ENCODE measurements around the gene RSPRY1.

RSPRY1 gene

DNA sequence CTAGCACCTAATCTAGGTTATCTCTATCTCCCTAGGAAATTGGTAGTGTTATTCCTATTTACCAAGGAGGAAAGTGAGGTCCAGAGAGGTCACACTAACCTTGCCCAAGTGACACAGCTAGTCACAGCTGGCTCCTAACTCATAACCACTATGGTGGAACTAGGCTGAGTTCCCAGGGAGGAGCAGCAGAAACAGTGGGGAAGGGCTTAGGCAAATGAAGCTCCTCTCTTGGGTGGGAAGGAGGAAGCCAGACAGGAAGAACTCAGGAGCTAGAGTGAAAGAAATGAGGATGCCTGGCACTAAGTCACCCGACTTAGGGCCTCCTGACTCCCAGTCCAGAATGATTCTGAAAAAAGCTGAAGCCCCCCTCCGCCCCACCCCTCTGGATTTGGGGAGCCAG lies 34.8 kb upstream of the RSPRY1 start:
- peaks cover 18% of the 10 kb centered on the region for H3K36me3 ChIP-seq (ENCODE audit: control insufficient read depth, insufficient read depth, low read length)
- TF ChIP-seq, protein P1, sequence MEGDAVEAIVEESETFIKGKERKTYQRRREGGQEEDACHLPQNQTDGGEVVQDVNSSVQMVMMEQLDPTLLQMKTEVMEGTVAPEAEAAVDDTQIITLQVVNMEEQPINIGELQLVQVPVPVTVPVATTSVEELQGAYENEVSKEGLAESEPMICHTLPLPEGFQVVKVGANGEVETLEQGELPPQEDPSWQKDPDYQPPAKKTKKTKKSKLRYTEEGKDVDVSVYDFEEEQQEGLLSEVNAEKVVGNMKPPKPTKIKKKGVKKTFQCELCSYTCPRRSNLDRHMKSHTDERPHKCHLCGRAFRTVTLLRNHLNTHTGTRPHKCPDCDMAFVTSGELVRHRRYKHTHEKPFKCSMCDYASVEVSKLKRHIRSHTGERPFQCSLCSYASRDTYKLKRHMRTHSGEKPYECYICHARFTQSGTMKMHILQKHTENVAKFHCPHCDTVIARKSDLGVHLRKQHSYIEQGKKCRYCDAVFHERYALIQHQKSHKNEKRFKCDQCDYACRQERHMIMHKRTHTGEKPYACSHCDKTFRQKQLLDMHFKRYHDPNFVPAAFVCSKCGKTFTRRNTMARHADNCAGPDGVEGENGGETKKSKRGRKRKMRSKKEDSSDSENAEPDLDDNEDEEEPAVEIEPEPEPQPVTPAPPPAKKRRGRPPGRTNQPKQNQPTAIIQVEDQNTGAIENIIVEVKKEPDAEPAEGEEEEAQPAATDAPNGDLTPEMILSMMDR (IDR thresholded peaks at IDR 0.05; ENCODE audit: insufficient read depth, low read length, poor library complexity, severe bottlenecking): no peak
- no peaks in the 10 kb centered on the region for H3K27me3 ChIP-seq (replicated peaks; ENCODE audit: control insufficient read depth, insufficient read depth, low read length)
- no peak overlapping the region for H3K4me3 ChIP-seq (replicated peaks; ENCODE audit: low read depth, low read length)
- no peak for DNase-seq (ENCODE audit: extremely low read depth, insufficient read length)

GRCh38 chr16:57152096-57153093 lies 33.7 kb upstream of the RSPRY1 start:
- Histone ChIP-seq H3K4me3 (replicated peaks; ENCODE audit: low read depth, low read length) (no peak overlapping the region), H3K27me3 (replicated peaks; ENCODE audit: control insufficient read depth, insufficient read depth, low read length) (no peaks in the 10 kb centered on the region), H3K36me3 (ENCODE audit: control insufficient read depth, insufficient read depth, low read length) (peaks cover 18% of the 10 kb centered on the region)
- TF ChIP-seq, protein P1 (IDR thresholded peaks at IDR 0.05; ENCODE audit: insufficient read depth, low read length, poor library complexity, severe bottlenecking): no peak
- no peak for DNase-seq (ENCODE audit: extremely low read depth, insufficient read length)

GRCh38 chr16:57153841-57154240 lies 32.3 kb upstream of the RSPRY1 start:
- TF ChIP-seq, protein P1 (IDR thresholded peaks at IDR 0.05; ENCODE audit: insufficient read depth, low read length, poor library complexity, severe bottlenecking): no peak
- Histone ChIP-seq H3K27me3 (replicated peaks; ENCODE audit: control insufficient read depth, insufficient read depth, low read length) (no peaks in the 10 kb centered on the region), H3K4me3 (replicated peaks; ENCODE audit: low read depth, low read length) (no peak overlapping the region), H3K36me3 (ENCODE audit: control insufficient read depth, insufficient read depth, low read length) (peaks cover 18% of the 10 kb centered on the region)
- no peak for DNase-seq (ENCODE audit: extremely low read depth, insufficient read length)

- peaks cover 22% of the 10 kb centered on the region for H3K36me3 ChIP-seq (ENCODE audit: control insufficient read depth, insufficient read depth, low read length)
- no peaks in the 10 kb centered on the region for H3K27me3 ChIP-seq (replicated peaks; ENCODE audit: control insufficient read depth, insufficient read depth, low read length)
- no peak for DNase-seq (ENCODE audit: extremely low read depth, insufficient read length)
- TF ChIP-seq, protein P1 (IDR thresholded peaks at IDR 0.05; ENCODE audit: insufficient read depth, low read length, poor library complexity, severe bottlenecking): no peak
- H3K4me3 ChIP-seq (replicated peaks; ENCODE audit: low read depth, low read length): no peak overlapping the region
Observed at GRCh38 chr16:57155702-57156350, 30.3 kb upstream of the RSPRY1 start.

DNA sequence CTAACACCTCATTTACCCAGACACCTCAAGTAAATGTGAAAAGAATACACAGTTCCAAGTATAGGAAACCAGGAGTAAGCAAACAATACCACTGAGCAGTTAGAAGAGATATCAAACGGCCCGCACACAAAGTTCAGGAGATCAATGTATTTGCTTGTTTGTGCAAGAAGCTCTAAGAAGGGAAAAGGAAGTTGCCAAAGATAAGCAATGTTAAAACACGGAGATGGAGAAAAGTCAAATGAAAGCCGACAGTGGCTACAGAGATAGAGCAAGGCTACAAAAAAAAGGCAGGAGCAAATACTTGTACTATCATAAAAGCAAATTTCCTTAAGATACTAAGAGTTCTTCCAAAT lies 29.8 kb upstream of the RSPRY1 start:
- no peak overlapping the region for H3K4me3 ChIP-seq (replicated peaks; ENCODE audit: low read depth, low read length)
- TF ChIP-seq, protein P1 (IDR thresholded peaks at IDR 0.05; ENCODE audit: insufficient read depth, low read length, poor library complexity, severe bottlenecking): no peak
- H3K36me3 ChIP-seq (ENCODE audit: control insufficient read depth, insufficient read depth, low read length): peaks cover 22% of the 10 kb centered on the region
- no peak for DNase-seq (ENCODE audit: extremely low read depth, insufficient read length)
- H3K27me3 ChIP-seq (replicated peaks; ENCODE audit: control insufficient read depth, insufficient read depth, low read length): no peaks in the 10 kb centered on the region

Data from GM06990 (cell line).